Measurements from ENCODE around the gene RNASEH1. TPM values are rescaled to one million over a fixed set of nuclear protein-coding genes. Genes with fewer than 3 reads are reported as not detected.

Gene RNASEH1
- total and polyA plus RNA-seq, 4 donors: 10.2 to 18.7 (median 12.9) TPM

DNA sequence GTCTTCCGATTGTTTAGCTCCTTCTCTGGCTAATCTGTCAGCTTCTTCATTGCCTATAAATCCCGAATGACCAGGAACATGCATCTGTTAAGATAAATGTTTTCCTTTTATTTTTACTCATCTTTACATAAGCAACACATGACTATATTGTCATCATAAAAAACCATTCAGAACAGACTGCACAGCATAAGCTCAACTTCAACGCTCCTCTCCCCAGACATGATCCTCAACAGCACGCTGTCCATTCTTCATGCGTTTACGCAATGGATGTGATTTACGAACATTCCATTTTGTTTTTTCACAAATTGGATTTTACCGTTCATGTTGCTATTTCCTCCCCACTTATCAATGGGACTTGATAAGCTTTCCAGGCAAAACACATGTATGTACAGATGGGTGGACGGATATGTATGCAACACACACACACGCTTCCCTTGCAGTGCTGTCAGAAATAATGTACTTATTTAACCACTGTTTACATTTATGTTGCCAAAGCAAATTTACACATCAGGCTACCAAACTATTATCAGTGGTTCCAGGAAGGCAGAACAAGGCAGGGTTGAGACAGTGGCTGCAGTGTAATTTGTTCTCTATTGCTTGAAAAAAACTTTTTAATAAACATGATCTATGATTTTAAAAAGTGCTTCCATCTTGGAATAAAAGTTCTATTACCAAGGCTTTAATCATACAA lies 12.2 kb downstream of the RNASEH1 start:
- H3K27me3 ChIP-seq (ENCODE audit: control insufficient read depth in 4 of 4, insufficient read depth in 4 of 4, low read length in 3 of 4): no peaks in the 10 kb centered on the region
- no peak overlapping the region for H3K4me3 ChIP-seq (ENCODE audit: low read depth in 1 of 3, low read length in 3 of 3)
- WGBS: 86% methylated on average over 10 of the region's 10 CpGs
- TF ChIP-seq RAD21 (IDR thresholded peaks at IDR 0.05) (no peak), GABPA (IDR thresholded peaks at IDR 0.05 in 1 of 2, conservative IDR thresholded peaks at IDR 0.05 in 1 of 2) (no peak), YY1 (IDR thresholded peaks at IDR 0.05) (no peak), NR2F2 (IDR thresholded peaks at IDR 0.05) (no peak), FOXA2 (IDR thresholded peaks at IDR 0.05) (no peak)
- TF ChIP-seq, protein P1, sequence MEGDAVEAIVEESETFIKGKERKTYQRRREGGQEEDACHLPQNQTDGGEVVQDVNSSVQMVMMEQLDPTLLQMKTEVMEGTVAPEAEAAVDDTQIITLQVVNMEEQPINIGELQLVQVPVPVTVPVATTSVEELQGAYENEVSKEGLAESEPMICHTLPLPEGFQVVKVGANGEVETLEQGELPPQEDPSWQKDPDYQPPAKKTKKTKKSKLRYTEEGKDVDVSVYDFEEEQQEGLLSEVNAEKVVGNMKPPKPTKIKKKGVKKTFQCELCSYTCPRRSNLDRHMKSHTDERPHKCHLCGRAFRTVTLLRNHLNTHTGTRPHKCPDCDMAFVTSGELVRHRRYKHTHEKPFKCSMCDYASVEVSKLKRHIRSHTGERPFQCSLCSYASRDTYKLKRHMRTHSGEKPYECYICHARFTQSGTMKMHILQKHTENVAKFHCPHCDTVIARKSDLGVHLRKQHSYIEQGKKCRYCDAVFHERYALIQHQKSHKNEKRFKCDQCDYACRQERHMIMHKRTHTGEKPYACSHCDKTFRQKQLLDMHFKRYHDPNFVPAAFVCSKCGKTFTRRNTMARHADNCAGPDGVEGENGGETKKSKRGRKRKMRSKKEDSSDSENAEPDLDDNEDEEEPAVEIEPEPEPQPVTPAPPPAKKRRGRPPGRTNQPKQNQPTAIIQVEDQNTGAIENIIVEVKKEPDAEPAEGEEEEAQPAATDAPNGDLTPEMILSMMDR (IDR thresholded peaks at IDR 0.05; ENCODE audit: low read depth, low read length, missing input control): no peak
- TF ChIP-seq, protein P2, sequence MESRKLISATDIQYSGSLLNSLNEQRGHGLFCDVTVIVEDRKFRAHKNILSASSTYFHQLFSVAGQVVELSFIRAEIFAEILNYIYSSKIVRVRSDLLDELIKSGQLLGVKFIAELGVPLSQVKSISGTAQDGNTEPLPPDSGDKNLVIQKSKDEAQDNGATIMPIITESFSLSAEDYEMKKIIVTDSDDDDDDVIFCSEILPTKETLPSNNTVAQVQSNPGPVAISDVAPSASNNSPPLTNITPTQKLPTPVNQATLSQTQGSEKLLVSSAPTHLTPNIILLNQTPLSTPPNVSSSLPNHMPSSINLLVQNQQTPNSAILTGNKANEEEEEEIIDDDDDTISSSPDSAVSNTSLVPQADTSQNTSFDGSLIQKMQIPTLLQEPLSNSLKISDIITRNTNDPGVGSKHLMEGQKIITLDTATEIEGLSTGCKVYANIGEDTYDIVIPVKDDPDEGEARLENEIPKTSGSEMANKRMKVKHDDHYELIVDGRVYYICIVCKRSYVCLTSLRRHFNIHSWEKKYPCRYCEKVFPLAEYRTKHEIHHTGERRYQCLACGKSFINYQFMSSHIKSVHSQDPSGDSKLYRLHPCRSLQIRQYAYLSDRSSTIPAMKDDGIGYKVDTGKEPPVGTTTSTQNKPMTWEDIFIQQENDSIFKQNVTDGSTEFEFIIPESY (IDR thresholded peaks at IDR 0.05): no peak
- TF ChIP-seq, protein P3, sequence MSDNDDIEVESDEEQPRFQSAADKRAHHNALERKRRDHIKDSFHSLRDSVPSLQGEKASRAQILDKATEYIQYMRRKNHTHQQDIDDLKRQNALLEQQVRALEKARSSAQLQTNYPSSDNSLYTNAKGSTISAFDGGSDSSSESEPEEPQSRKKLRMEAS (IDR thresholded peaks at IDR 0.05): no peak
- H3K27ac ChIP-seq (ENCODE audit: low read depth in 1 of 2, low read length in 2 of 2): no peak overlapping the region
- H3K4me1 ChIP-seq (ENCODE audit: control insufficient read depth in 4 of 4, insufficient read depth in 4 of 4, low read length in 3 of 4): peaks cover 0 to 12% (median 2%) of the 10 kb centered on the region in 4 donors
- no peaks in the 10 kb centered on the region for H3K9me3 ChIP-seq (ENCODE audit: control insufficient read depth in 4 of 4, low read length in 3 of 4)
- H3K36me3 ChIP-seq (ENCODE audit: control insufficient read depth in 4 of 4, insufficient read depth in 3 of 4, low read depth in 1 of 4, low read length in 3 of 4): peaks cover 20 to 73% (median 52%) of the 10 kb centered on the region in 4 donors
- no peak for DNase-seq (ENCODE audit: low spot score)
- no peak overlapping the region for H3K9ac ChIP-seq (ENCODE audit: low read depth in 1 of 2, low read length in 2 of 2)

DNA sequence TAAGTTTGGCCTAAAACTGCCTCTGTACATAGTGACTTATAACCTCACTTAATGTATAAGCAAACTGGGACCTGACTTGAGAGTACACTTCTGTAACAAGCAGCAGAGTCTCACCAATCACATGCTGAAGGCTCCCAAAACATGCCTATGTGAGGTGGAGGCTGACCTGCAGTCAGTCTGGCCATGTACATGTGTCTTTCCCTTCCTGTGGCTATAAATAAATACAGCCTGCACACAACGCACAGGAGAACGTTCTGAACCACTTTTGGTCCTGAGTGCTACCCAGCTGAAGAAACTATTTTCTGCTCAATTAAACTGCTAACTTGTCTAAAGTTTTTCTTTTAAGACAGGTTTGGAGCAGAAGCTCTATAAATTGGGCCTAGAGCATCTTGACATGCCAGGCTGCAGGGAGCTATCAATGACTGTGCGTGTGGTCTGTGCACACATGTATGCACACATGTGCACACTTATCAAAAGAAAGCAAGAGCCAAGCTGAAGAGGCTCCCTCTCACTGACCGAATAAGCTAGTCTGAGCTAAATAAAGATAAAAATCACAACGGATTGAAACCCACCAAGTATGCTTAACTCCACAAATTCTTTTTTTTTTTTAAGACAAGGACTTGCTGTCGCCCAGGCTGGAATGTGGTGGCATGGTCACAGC lies 15.0 kb downstream of the RNASEH1 start:
- WGBS: 86% methylated on average over 6 of the region's 6 CpGs
- no peak for DNase-seq (ENCODE audit: low spot score)
- no peaks in the 10 kb centered on the region for H3K9me3 ChIP-seq (ENCODE audit: control insufficient read depth in 4 of 4, low read length in 3 of 4)
- H3K36me3 ChIP-seq (ENCODE audit: control insufficient read depth in 4 of 4, insufficient read depth in 3 of 4, low read depth in 1 of 4, low read length in 3 of 4): peaks cover 15 to 50% (median 30%) of the 10 kb centered on the region in 4 donors
- H3K4me3 ChIP-seq (ENCODE audit: low read depth in 1 of 3, low read length in 3 of 3): no peak overlapping the region
- H3K9ac ChIP-seq (ENCODE audit: low read depth in 1 of 2, low read length in 2 of 2): no peak overlapping the region
- peaks cover 0 to 23% (median 11%) of the 10 kb centered on the region in 4 donors for H3K4me1 ChIP-seq (ENCODE audit: control insufficient read depth in 4 of 4, insufficient read depth in 4 of 4, low read length in 3 of 4)
- no peak overlapping the region for H3K27ac ChIP-seq (ENCODE audit: low read depth in 1 of 2, low read length in 2 of 2)
- no peaks in the 10 kb centered on the region for H3K27me3 ChIP-seq (ENCODE audit: control insufficient read depth in 4 of 4, insufficient read depth in 4 of 4, low read length in 3 of 4)
- TF ChIP-seq, protein P1 (IDR thresholded peaks at IDR 0.05; ENCODE audit: low read depth, low read length, missing input control): no peak
- TF ChIP-seq SP1 (IDR thresholded peaks at IDR 0.05): no peak
- TF ChIP-seq, protein P2 (IDR thresholded peaks at IDR 0.05): no peak
- no peak for TF ChIP-seq YY1 (IDR thresholded peaks at IDR 0.05)
- no peak for TF ChIP-seq RXRA (IDR thresholded peaks at IDR 0.05)
- no peak for TF ChIP-seq REST (IDR thresholded peaks at IDR 0.05)
- no peak for TF ChIP-seq NR2F2 (IDR thresholded peaks at IDR 0.05)
- no peak for TF ChIP-seq RAD21 (IDR thresholded peaks at IDR 0.05)
- no peak for TF ChIP-seq JUND (IDR thresholded peaks at IDR 0.05)
- TF ChIP-seq GABPA (IDR thresholded peaks at IDR 0.05 in 1 of 2, conservative IDR thresholded peaks at IDR 0.05 in 1 of 2): no peak
- TF ChIP-seq FOXA1 (IDR thresholded peaks at IDR 0.05): no peak
- TF ChIP-seq, protein P3 (IDR thresholded peaks at IDR 0.05): no peak
- TF ChIP-seq FOXA2 (IDR thresholded peaks at IDR 0.05): no peak
- no peak for TF ChIP-seq HNF4G (IDR thresholded peaks at IDR 0.05)
- no peak for TF ChIP-seq ATF3 (IDR thresholded peaks at IDR 0.05)
- TF ChIP-seq TAF1 (conservative IDR thresholded peaks at IDR 0.05): no peak
- TF ChIP-seq EGR1 (IDR thresholded peaks at IDR 0.05; ENCODE audit: low read depth in 2 of 2): no peak
